ENCODE data around the gene TTLL5. TPM values are rescaled to one million over a fixed set of nuclear protein-coding genes. Genes with fewer than 3 reads are reported as not detected.

The TTLL5 gene
- total and polyA plus RNA-seq, 2 of the 13 experiments (the other 11 are each of a cell fraction or from before 2014, with no cell fraction given), result 11.8 to 18.8 TPM

GRCh38 chr14:75861161-75861621 lies 200.1 kb downstream of the TTLL5 start (continued):
- TF ChIP-seq NCOA5 (CRISPR knock-in tag; IDR thresholded peaks at IDR 0.05) (no peak), ZNF549 (CRISPR knock-in tag; IDR thresholded peaks at IDR 0.05) (no peak), NCOA1 (CRISPR knock-in tag; IDR thresholded peaks at IDR 0.05) (no peak), FOXC1 (CRISPR knock-in tag; IDR thresholded peaks at IDR 0.05; ENCODE audit: borderline replicate concordance) (no peak), MXI1 (IDR thresholded peaks at IDR 0.05; ENCODE audit: borderline replicate concordance, low read depth, low read length) (no peak), EEA1 (CRISPR knock-in tag; IDR thresholded peaks at IDR 0.05; ENCODE audit: borderline replicate concordance) (no peak), FOXJ3 (CRISPR knock-in tag; IDR thresholded peaks at IDR 0.05; ENCODE audit: borderline replicate concordance) (no peak), HNF4G (IDR thresholded peaks at IDR 0.05; ENCODE audit: borderline replicate concordance, low read depth, low read length) (peak; percentile 26; the same call in 1 of the 2 replicates), HNF4G (CRISPR knock-in tag; IDR thresholded peaks at IDR 0.05; ENCODE audit: borderline replicate concordance, low read depth) (no peak), HNRNPH1 (optimal IDR thresholded peaks at IDR 0.05; ENCODE audit: low read depth, low read length) (no peak), MAFF (IDR thresholded peaks at IDR 0.05; ENCODE audit: low read depth, low read length) (no peak), AGO2 (optimal IDR thresholded peaks at IDR 0.05; ENCODE audit: low read depth, low read length) (no peak), XRCC5 (optimal IDR thresholded peaks at IDR 0.05; ENCODE audit: low read length) (peak; percentile 33), AGO1 (IDR thresholded peaks at IDR 0.05; ENCODE audit: low read depth, low read length, poor library complexity, severe bottlenecking) (no peak), HIVEP1 (CRISPR knock-in tag; IDR thresholded peaks at IDR 0.05) (no peak), GMEB2 (CRISPR knock-in tag; IDR thresholded peaks at IDR 0.05; ENCODE audit: low read depth) (no peak), ZSCAN9 (CRISPR knock-in tag; IDR thresholded peaks at IDR 0.05; ENCODE audit: borderline replicate concordance) (no peak)
- TF ChIP-seq, protein P1, sequence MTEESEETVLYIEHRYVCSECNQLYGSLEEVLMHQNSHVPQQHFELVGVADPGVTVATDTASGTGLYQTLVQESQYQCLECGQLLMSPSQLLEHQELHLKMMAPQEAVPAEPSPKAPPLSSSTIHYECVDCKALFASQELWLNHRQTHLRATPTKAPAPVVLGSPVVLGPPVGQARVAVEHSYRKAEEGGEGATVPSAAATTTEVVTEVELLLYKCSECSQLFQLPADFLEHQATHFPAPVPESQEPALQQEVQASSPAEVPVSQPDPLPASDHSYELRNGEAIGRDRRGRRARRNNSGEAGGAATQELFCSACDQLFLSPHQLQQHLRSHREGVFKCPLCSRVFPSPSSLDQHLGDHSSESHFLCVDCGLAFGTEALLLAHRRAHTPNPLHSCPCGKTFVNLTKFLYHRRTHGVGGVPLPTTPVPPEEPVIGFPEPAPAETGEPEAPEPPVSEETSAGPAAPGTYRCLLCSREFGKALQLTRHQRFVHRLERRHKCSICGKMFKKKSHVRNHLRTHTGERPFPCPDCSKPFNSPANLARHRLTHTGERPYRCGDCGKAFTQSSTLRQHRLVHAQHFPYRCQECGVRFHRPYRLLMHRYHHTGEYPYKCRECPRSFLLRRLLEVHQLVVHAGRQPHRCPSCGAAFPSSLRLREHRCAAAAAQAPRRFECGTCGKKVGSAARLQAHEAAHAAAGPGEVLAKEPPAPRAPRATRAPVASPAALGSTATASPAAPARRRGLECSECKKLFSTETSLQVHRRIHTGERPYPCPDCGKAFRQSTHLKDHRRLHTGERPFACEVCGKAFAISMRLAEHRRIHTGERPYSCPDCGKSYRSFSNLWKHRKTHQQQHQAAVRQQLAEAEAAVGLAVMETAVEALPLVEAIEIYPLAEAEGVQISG (CRISPR knock-in tag; IDR thresholded peaks at IDR 0.05), result no peak
